AG10803 (cell line): Measurements from ENCODE around the gene DKKL1.

ENCODE experiments used
- DNase-seq: peaks from one replicate; pipeline ENCODE4 v3.0.0; 2010; ENCODE audit warnings: low read depth
- H3K4me3 ChIP-seq: 2 replicates; pipeline ENCODE4 v1.5.1; 2011; ENCODE audit warnings: mild to moderate bottlenecking, low read length, control low read depth
- CTCF ChIP-seq: conservative IDR thresholded peaks from 2 replicates; pipeline ENCODE4 v1.5.1; 2011; ENCODE audit warnings: mild to moderate bottlenecking, low read length, control low read depth, inconsistent platforms

The DKKL1 gene

DNA sequence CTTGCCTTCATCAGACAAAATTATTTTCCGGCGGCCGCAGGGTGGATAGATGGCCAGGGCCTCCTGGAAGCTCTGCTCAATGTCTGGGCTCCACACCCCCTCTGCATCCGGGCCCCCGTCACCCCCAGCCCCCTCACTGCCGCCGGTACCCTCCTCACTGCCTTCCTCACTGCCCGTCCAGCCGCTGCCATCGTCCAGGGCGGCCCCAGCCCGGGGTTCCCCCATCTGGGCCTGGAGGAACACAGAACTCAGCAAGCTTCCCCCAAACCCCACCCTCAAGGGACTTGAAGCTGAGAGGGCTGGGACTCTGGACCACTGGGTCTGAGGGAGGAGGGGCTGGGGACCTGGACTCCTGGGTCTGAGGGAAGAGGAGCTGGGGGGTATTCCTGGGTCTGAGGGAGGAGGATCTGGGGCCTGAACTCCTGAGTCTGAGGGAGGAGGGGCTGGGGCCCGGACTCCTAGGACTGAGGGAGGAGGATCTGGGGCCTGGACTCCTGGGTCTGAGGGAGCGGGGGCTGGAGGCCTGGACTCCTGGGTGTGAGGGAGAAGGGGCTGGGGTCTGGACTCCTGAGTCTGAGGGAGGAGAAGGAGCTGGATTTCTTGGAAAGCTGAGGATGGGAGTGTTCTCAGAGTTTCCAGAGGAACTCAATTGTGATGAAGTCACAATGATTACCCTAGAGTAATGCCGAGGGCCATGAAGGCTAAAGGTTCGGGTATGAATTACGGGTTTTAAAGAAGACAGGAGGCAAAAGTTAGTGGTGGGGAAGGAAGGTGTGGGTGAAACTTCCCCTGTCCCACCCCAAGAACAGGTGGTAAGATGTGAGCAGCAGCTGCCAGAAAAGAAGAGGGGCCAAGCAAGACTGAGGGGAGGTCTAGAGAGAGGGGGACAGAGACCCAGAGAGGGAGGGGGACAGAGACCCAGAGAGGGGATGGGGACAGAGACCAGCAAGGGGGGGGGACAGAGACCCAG lies 3.5 kb upstream of the DKKL1 start:
- no peak overlapping the region for H3K4me3 ChIP-seq
- TF ChIP-seq CTCF: no peak
- no peak for DNase-seq

DNA sequence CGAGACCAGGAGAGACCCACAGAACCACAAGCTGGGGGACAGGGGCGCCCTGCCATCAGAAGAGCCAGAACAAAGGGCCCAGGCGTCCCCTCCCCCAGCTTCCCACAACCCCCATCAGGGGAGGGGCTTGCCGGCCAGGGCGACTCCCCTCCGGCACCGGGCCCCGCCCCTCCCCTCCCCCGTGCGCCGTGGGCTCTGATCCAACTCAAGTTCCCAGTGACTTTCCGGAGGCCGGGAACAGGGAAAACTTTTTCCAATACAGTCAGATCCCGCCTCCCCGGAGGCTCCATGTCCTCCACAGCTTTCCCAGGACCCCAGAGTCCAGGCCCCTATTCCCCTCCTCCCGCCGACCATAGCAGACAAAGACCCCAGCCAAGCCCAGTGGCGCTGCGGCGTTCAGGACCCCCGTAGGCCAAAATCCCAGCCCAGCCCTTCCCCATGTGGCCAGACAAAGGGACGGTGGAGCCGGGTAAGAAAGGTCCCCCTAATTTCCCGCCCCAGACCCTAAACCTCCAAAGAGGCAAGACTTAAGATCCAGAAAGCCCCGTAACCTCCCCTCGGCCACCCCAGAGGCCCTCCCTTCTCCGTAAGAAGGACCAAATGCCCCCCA lies 2.1 kb upstream of the DKKL1 start:
- peak overlapping the region; percentile 84 for H3K4me3 ChIP-seq
- peak; percentile 81 for DNase-seq
- TF ChIP-seq CTCF: no peak

GRCh38 chr19:49362048-49362928 lies 1.4 kb upstream of the DKKL1 start, which contains the start of gene TEAD2:
TSS of gene TEAD2 (minus strand) at chr19:49362416. CDS start at chr19:49360075, 2,341 bp downstream.
- peak; percentile 46 for DNase-seq
- H3K4me3 ChIP-seq: peak within 1 kb of the TSS; percentile 84
- TF ChIP-seq CTCF: no peak

DNA sequence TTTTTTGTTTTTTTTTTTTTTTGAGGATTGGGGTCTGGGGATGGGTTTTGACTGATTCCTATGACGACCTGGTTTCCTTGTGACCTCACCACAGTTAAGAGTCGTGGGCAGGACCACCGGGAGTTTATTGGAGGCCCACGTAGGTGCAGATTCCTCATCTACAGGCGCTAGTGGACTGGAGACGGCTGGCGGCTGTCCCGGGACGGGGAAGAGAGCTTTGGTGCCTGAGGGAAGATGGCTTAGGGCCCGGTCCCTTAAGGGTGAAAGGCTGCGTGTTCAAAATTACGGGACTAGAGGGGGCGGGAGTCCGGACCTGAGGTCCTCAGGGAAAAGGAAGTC lies 779 bp upstream of the DKKL1 start:
- peak overlapping the region; percentile 84 for H3K4me3 ChIP-seq
- peak; percentile 33 for DNase-seq
- TF ChIP-seq CTCF: no peak

DNA sequence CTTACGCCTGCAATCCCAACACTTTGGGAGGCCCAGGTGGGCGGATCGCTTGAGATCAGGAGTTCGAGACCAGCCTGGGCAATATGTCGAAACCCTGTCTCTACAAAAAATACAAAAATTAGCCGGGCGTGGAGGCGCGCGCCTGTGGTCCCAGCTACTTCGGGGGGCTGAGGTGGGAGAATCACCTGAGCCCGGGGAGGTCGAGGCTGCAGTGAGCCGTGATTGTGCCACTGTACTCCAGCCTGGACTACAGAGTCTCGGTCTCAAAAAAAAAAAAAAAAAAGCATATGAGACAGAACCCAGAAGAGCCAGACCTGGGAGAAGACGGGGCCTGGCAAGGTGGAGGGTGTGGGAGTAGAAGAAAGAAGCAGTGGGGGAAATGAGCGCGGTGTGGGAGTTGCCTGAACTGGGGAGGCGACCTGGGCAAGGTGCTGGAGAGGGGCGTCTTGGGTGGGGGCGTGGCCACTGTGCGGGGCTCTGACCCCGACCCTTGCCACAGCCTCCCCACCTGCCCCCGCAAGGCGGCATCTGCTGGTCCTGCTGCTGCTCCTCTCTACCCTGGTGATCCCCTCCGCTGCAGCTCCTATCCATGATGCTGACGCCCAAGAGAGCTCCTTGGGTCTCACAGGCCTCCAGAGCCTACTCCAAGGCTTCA lies 533 bp downstream of the DKKL1 start:
- peak overlapping the region; percentile 48 for H3K4me3 ChIP-seq
- DNase-seq: no peak
- TF ChIP-seq CTCF: no peak

GRCh38 chr19:49366110-49366509 lies 2.4 kb downstream of the DKKL1 start:
- no peak for TF ChIP-seq CTCF
- no peak overlapping the region for H3K4me3 ChIP-seq
- DNase-seq: no peak
